Endothelial cell of umbilical vein (primary cell): ENCODE measurements around the gene IER3IP1. TPM values are rescaled to one million over a fixed set of nuclear protein-coding genes. Genes with fewer than 3 reads are reported as not detected.

Experiments used
- BruUV-seq: library from RNA; stranded (reverse); fragments of 400-500 nt; replicated peaks from 2 replicates; lab custom pipeline; 2021; lab: Mats Ljungman, UMichigan
- CTCF ChIA-PET: fragments of 300-600, 350-600 bp; sonication (Branson Sonifier 250); formaldehyde crosslinking; loops from one replicate; lab custom pipeline; 2021; ENCODE audit warnings: antibody characterized with exemption, inconsistent platforms; lab: Charles Lee
- POLR2A ChIA-PET: fragments of 300-600, 350-600 bp; sonication (Branson Sonifier 250); formaldehyde crosslinking; loops from one replicate; lab custom pipeline; 2021; ENCODE audit warnings: antibody characterized with exemption, inconsistent platforms; lab: Charles Lee
- DNase-seq: peaks from one replicate; pipeline ENCODE4 v3.0.0-alpha.2; 2011; ENCODE audit warnings: low read depth, low spot score
- FAIRE-seq: peaks from 2 replicates; lab custom pipeline; 2011; peaks lifted over from hg19 to GRCh38; lab: Jason Lieb, UNC
- H2AFZ ChIP-seq: 2 replicates; pipeline ENCODE4 v1.6.0; 2012; ENCODE audit warnings: low read depth, low read length, control low read depth, inconsistent platforms
- H3K27ac ChIP-seq: 2 replicates; pipeline ENCODE4 v1.5.1; 2011; ENCODE audit warnings: low read depth, mild to moderate bottlenecking, control low read depth, low read length, moderate library complexity; ENCODE audit not compliant: insufficient read depth
- H3K27me3 ChIP-seq, 2 experiments: 2 replicates each; pipeline versions ENCODE4 v1.6.0 to v1.6.1; 2011; ENCODE audit warnings: low read length in 2 of 2, mixed read lengths in 1 of 2; ENCODE audit not compliant: control insufficient read depth in 2 of 2, insufficient read depth in 2 of 2
- H3K36me3 ChIP-seq, 2 experiments: 2 replicates in 1 of 2; 3 replicates in 1 of 2; pipeline ENCODE4 v1.5.1; 2011; ENCODE audit warnings: low read length in 2 of 2, mild to moderate bottlenecking in 1 of 2, moderate library complexity in 1 of 2; ENCODE audit not compliant: control insufficient read depth in 2 of 2, insufficient read depth in 2 of 2; ENCODE audit errors: extremely low read depth in 1 of 2
- H3K4me1 ChIP-seq: 3 replicates; pipeline ENCODE4 v1.5.1; 2011; ENCODE audit warnings: mild to moderate bottlenecking, low read length; ENCODE audit not compliant: control insufficient read depth, insufficient read depth; ENCODE audit errors: extremely low read depth
- H3K4me2 ChIP-seq: 2 replicates; pipeline ENCODE4 v1.6.1; 2011; ENCODE audit warnings: low read length, control low read depth, mixed read lengths; ENCODE audit not compliant: insufficient read depth
- H3K4me3 ChIP-seq, 3 experiments: fragments of 200-600 bp in 1 of 3; sonication (generic), shearing (Covaris generic) in 1 of 3; replicated peaks in 1 of 3; 2 replicates each; pipeline ENCODE4 v1.5.1; 2011 to 2016; ENCODE audit warnings: control low read depth in 3 of 3, low read length in 3 of 3, mild to moderate bottlenecking in 2 of 3, inconsistent platforms in 1 of 3, low read depth in 1 of 3, moderate library complexity in 1 of 3; ENCODE audit not compliant: insufficient read depth in 1 of 3
- H3K79me2 ChIP-seq: 2 replicates; pipeline ENCODE4 v1.6.0; 2012; ENCODE audit warnings: low read length, inconsistent platforms; ENCODE audit not compliant: control insufficient read depth, insufficient read depth
- H3K9ac ChIP-seq: replicated peaks from 2 replicates; pipeline ENCODE3; 2011; ENCODE audit warnings: low read length, control low read depth; ENCODE audit not compliant: insufficient read depth; ENCODE audit errors: extremely low read depth
- H3K9me1 ChIP-seq: replicated peaks from 3 replicates; pipeline ENCODE4 v1.6.0; 2011; ENCODE audit warnings: mild to moderate bottlenecking, low read length; ENCODE audit not compliant: control insufficient read depth, insufficient read depth; ENCODE audit errors: extremely low read depth
- H3K9me3 ChIP-seq: replicated peaks from 2 replicates; pipeline ENCODE4 v1.5.1; 2012; ENCODE audit warnings: low read length, inconsistent platforms; ENCODE audit not compliant: control insufficient read depth, insufficient read depth
- H4K20me1 ChIP-seq: replicated peaks from 2 replicates; pipeline ENCODE3; 2011; ENCODE audit warnings: mild to moderate bottlenecking, low read length; ENCODE audit not compliant: control insufficient read depth, insufficient read depth; ENCODE audit errors: extremely low read depth
- CTCF ChIP-seq, 2 donors: IDR thresholded peaks; 1 replicate in 1 of 2; 2 replicates in 1 of 2; pipeline ENCODE4 v1.5.1; 2011; ENCODE audit warnings: low read length in 2 of 2, mild to moderate bottlenecking in 2 of 2, moderate library complexity in 2 of 2, control low read depth in 1 of 2, inconsistent platforms in 1 of 2, low read depth in 1 of 2; ENCODE audit not compliant: insufficient read depth in 1 of 2; ENCODE audit errors: extremely low read depth in 1 of 2
- EZH2 ChIP-seq: IDR thresholded peaks from 2 replicates; pipeline ENCODE4 v1.6.1; 2012; ENCODE audit warnings: borderline replicate concordance, low read depth, mild to moderate bottlenecking, moderate library complexity, low read length, inconsistent platforms; ENCODE audit not compliant: severe bottlenecking
- FOS ChIP-seq: IDR thresholded peaks from 2 replicates; pipeline ENCODE4 v1.6.1; 2011; ENCODE audit warnings: mild to moderate bottlenecking, low read length, moderate library complexity, borderline replicate concordance; ENCODE audit not compliant: insufficient read depth
- GATA2 ChIP-seq: IDR thresholded peaks from 2 replicates; pipeline ENCODE4 v1.7.0; 2011; ENCODE audit warnings: low read depth, mild to moderate bottlenecking, moderate library complexity, mixed read lengths, low read length; ENCODE audit not compliant: insufficient read length, insufficient read depth
- JUN ChIP-seq: IDR thresholded peaks from 2 replicates; pipeline ENCODE4 v1.6.1; 2011; ENCODE audit warnings: borderline replicate concordance, low read depth; ENCODE audit not compliant: insufficient read length, insufficient read depth
- MYC ChIP-seq: IDR thresholded peaks from one replicate; pipeline ENCODE4 v1.6.1; 2011; ENCODE audit warnings: mild to moderate bottlenecking, low read depth, low read length
- POLR2A ChIP-seq: IDR thresholded peaks from 2 replicates; pipeline ENCODE4 v1.6.1; 2012; ENCODE audit warnings: low read depth, mild to moderate bottlenecking, control low read depth, low read length
- POLR2AphosphoS5 ChIP-seq: IDR thresholded peaks from 2 replicates; pipeline ENCODE4 v1.6.1; 2012; ENCODE audit warnings: low read depth, mild to moderate bottlenecking, control low read depth, low read length, moderate library complexity; ENCODE audit not compliant: insufficient read depth
- dilution Hi-C: fragments of 300-500 bp; cut with MboI; formaldehyde crosslinking; loops from one replicate; pipeline ENCODE4 v1.15.0; 2019; ENCODE audit warnings: low sequenced_read_pairs; ENCODE audit not compliant: extremely low pct_ligation_motif_present
- intact Hi-C: fragments of 100-400 bp; cut with micrococcal nuclease; formaldehyde crosslinking; loops from one replicate; pipeline ENCODE4 v1.10.0; 2022
- polyA plus RNA-seq, 4 experiments: library from polyadenylated mRNA; depleted of rRNA in 3 of 4; stranded (reverse) in 3 of 4; unstranded in 1 of 4; fragments of >200 nt; gene quantifications; 2 replicates each; pipeline versions ENCODE4 v1.2.1 to v1.2.3, GENCODE V29; 2011 to 2012; ENCODE audit warnings: missing spikeins in 1 of 4
- total RNA-seq: library from RNA; stranded (reverse); gene quantifications from 2 replicates; pipeline ENCODE4 v1.2.3, GENCODE V29; 2021
- TF ChIP-seq, protein P1 (sequence below): IDR thresholded peaks from 2 replicates; pipeline ENCODE4 v1.6.1; 2011; ENCODE audit not compliant: insufficient read depth, insufficient read length

Gene IER3IP1
- total and polyA plus RNA-seq, 2 donors (not counting 3 experiments of a cell fraction or from before 2014, with no cell fraction given): 9.6 to 14.2 TPM

- no peak for DNase-seq
- TF ChIP-seq EZH2: no peak
- no peak for TF ChIP-seq POLR2A
- no peak for TF ChIP-seq FOS
- TF ChIP-seq, protein P1, sequence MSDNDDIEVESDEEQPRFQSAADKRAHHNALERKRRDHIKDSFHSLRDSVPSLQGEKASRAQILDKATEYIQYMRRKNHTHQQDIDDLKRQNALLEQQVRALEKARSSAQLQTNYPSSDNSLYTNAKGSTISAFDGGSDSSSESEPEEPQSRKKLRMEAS: no peak
- no peak for TF ChIP-seq CTCF (IDR thresholded peaks at IDR 0.05; ENCODE audit: extremely low read depth in 1 of 2, insufficient read depth in 1 of 2, low read depth in 1 of 2, low read length in 2 of 2)
- POLR2A ChIA-PET: no interaction called here
- H3K9ac ChIP-seq: no peak overlapping the region
- H2AFZ ChIP-seq: no peak overlapping the region
- peaks cover 3% of the 10 kb centered on the region in 2 experiments for H3K27me3 ChIP-seq
- peaks cover 3% of the 10 kb centered on the region for H3K79me2 ChIP-seq
- H3K4me1 ChIP-seq: no peaks in the 10 kb centered on the region
- dilution Hi-C loops (no loop called here), intact Hi-C loops (no loop called here)
- H3K36me3 ChIP-seq: no peaks in the 10 kb centered on the region
- no peaks in the 10 kb centered on the region for H4K20me1 ChIP-seq
- CTCF ChIA-PET: interaction anchor here (1.6 kb wide), 1 partner anchor 23 kb away, joined by 4 read pairs; no protein-coding TSS in a partner anchor
- H3K27ac ChIP-seq: no peak overlapping the region
- H3K4me2 ChIP-seq: no peak overlapping the region
- H3K9me3 ChIP-seq: no peaks in the 10 kb centered on the region
- no peaks in the 10 kb centered on the region for H3K9me1 ChIP-seq
- no peak overlapping the region for H3K4me3 ChIP-seq
- BruUV-seq: no TSS peak
- no peak for FAIRE-seq
These were observed 4.6 kb upstream of the IER3IP1 start for GRCh38 chr18:47180765-47181164.

DNA sequence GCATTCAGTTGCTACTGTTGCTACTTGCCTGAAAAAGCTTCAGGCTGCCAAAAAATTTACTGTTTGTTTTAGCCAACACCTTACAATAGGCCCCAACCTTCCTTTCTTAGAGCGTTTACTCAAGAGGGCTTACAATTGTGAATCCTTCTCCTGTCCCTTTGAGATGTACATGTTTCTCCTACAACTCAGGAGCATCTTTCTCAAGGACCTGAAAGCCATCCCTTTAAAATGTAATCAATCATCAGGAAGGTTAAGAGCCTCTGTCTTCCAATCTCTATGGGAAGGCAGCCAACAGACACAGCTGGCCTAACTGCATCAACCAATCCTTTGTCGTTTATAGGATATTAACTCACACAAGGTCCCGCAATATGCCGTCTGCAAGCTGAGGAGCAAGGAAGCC, 3.4 kb upstream of the IER3IP1 start:
- H2AFZ ChIP-seq: no peak overlapping the region
- CTCF ChIA-PET: interaction anchor here (1.6 kb wide), 1 partner anchor 25 kb away, joined by 4 read pairs; no protein-coding TSS in a partner anchor
- H3K27ac ChIP-seq: no peak overlapping the region

More for the DNA sequence above, 3.4 kb upstream of the IER3IP1 start:
- peaks cover 8% of the 10 kb centered on the region for H3K4me1 ChIP-seq
- FAIRE-seq (no peak), DNase-seq (no peak)
- no peak overlapping the region for H3K4me2 ChIP-seq
- no peaks in the 10 kb centered on the region for H4K20me1 ChIP-seq
- no peaks in the 10 kb centered on the region for H3K9me3 ChIP-seq
- H3K9me1 ChIP-seq: peaks cover 4% of the 10 kb centered on the region
- peaks cover 16% of the 10 kb centered on the region for H3K79me2 ChIP-seq
- TF ChIP-seq POLR2A (no peak), GATA2 (no peak), EZH2 (no peak), JUN (no peak), POLR2AphosphoS5 (no peak), MYC (no peak), CTCF (IDR thresholded peaks at IDR 0.05; ENCODE audit: extremely low read depth in 1 of 2, insufficient read depth in 1 of 2, low read depth in 1 of 2, low read length in 2 of 2) (no peak), FOS (no peak)
- TF ChIP-seq, protein P1: no peak
- dilution Hi-C loops: no loop called here
- H3K4me3 ChIP-seq: no peak overlapping the region
- POLR2A ChIA-PET: no interaction called here
- no peaks in the 10 kb centered on the region for H3K36me3 ChIP-seq
- no peak overlapping the region for H3K9ac ChIP-seq
- intact Hi-C loops: no loop called here
- no TSS peak for BruUV-seq
- peaks cover 3% of the 10 kb centered on the region in 2 experiments for H3K27me3 ChIP-seq
